Stomach (tissue), 4 donors: Measurements from ENCODE around the gene ADGRL2.

ENCODE experiments used
- CTCF ChIP-seq, 7 experiments: fragments of 450-650 bp in 4 of 7; fragments of 200-600 bp in 3 of 7; sonication (generic) in 3 of 7; IDR thresholded peaks; one replicate each; pipeline ENCODE4 v1.5.1; 2016 to 2019; ENCODE audit warnings: antibody characterized with exemption in 7 of 7, control low read depth in 2 of 7, mild to moderate bottlenecking in 1 of 7
- EP300 ChIP-seq: sonication (generic); formaldehyde crosslinking; IDR thresholded peaks from one replicate; pipeline ENCODE4 v1.6.1; 2017; ENCODE audit warnings: antibody characterized with exemption
- POLR2A ChIP-seq, 4 donors: fragments of 450-650 bp; IDR thresholded peaks; one replicate each; pipeline ENCODE4 v1.6.1; 2016; ENCODE audit warnings: antibody characterized with exemption in 4 of 4, control low read depth in 2 of 4, mild to moderate bottlenecking in 1 of 4, moderate library complexity in 1 of 4
- POLR2AphosphoS5 ChIP-seq, 3 donors: sonication (generic); formaldehyde crosslinking; IDR thresholded peaks; one replicate each; pipeline ENCODE4 v1.6.1; 2016; ENCODE audit warnings: antibody characterized with exemption in 3 of 3

GRCh38 chr1:81820765-81821164 is 20.0 kb downstream of the ADGRL2 start:
- TF ChIP-seq CTCF (IDR thresholded peaks at IDR 0.05) (no peak), POLR2AphosphoS5 (IDR thresholded peaks at IDR 0.05) (no peak), EP300 (no peak), POLR2A (IDR thresholded peaks at IDR 0.05) (no peak)
